Measurements from ENCODE around the gene GTF2H2C.
"Not testable (repeated sequence)": the region's sequence is repeated elsewhere in the genome, so short reads cannot be mapped to it uniquely, and the experiment has no call there.

Gene GTF2H2C

DNA sequence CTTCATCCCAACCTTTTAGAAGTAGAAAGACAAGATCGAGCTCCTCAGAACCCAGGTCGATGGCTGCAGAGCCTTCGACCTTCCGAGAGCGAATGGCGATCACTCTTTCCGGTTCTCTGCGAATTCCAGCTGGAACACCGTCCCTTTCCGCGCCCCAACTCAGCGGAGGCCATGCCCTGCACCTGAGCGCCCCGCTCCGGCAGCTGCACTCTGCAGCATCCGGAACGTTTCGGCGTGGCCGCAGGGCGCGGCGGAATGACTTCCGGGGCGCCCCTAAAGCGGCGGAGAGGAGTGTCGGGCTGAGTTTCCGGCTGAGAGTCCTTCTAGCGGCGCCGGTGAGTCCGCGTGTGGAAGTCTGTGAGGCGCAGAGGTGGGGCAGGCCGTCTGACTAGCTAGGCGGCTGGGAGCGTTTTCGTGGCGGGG is at the start of gene GTF2H2C:
TSS of gene GTF2H2C (plus strand) at position 284 of the 423 bp plus-strand sequence. CDS start 4,942 bp downstream, outside the sequence.
- DNase-seq (ENCODE audit: low spot score): not testable (repeated sequence)

DNA sequence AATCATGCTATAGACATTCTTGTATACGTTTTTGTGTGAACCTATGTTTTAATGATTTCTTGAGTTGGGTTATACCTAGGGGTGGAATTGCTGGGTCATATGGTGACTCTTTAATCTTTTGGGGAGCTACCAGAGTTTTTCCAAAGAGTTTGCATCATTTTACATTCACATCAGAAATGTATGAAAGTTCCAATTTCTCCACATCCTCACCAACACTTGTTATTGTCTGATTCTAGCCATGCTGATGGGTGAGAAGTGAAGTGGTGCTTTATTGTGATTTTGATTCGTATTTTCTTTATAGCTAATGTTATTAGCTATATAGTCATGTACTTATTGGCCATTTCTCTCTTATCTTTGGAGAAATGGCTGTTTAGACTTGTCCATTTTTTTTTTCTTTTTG is 49.3 kb upstream of the GTF2H2C start:
- DNase-seq (ENCODE audit: low spot score): no peak

DNA sequence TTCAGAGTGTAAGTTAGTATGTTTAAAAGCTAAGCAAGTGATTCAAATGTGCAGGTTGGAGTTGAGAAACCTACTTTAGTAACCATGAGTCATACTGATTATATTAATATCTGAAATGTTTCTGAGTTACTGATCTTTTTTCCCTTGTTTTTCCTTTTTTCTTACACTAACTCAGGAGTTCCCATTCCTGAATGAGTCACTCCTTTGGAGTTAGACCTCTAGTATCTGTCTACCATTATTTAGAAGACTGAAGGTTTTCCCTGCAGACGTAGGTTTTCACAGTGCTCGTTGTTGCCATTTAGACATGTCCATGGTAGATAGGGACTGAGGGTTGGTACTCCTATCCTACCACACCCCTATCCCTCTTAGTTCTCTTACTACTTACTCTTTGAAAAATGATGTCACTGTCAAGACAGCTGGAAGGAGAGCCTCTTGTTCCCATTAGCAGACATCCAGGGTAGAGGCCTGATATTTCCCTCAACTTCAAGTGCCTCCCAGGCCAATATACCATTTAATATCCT is 47.2 kb upstream of the GTF2H2C start:
- peak; percentile 18 for DNase-seq (ENCODE audit: low spot score)

DNA sequence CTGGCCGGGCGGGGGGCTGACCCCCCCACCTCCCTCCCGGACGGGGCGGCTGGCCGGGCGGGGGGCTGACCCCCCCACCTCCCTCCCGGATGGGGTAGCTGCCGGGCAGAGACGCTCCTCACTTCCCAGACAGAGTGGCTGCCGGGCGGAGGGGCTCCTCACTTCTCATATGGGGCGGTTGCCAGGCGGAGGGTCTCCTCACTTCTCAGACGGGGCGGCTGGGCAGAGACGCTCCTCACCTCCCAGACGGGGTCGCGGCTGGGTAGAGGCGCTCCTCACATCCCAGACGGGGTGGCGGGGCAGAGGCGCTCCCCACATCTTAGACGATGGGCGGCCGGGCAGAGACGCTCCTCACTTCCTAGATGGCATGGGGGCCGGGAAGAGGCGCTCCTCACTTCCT is 44.4 kb upstream of the GTF2H2C start:
- not testable (repeated sequence) for DNase-seq (ENCODE audit: low spot score)

DNA sequence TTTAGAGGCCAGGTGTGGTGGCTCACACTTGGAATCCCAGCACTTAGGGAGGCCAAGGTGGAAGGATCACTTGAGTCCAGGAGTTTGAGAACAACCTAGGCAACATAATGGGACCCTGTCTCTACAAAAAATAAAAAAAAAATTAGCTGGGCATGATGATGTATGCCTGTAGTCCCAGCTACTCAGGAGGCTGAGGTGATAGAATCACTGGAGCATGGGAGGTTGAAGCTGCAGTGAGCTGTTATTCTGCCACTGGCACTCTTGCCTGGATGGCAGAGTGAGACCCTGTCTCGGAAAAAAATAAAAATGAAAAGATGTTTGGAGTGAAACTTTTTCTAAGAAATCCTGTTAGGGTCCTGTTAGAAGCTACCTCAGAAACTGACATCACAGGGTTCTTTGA is 43.2 kb upstream of the GTF2H2C start:
- DNase-seq (ENCODE audit: low spot score): no peak

DNA sequence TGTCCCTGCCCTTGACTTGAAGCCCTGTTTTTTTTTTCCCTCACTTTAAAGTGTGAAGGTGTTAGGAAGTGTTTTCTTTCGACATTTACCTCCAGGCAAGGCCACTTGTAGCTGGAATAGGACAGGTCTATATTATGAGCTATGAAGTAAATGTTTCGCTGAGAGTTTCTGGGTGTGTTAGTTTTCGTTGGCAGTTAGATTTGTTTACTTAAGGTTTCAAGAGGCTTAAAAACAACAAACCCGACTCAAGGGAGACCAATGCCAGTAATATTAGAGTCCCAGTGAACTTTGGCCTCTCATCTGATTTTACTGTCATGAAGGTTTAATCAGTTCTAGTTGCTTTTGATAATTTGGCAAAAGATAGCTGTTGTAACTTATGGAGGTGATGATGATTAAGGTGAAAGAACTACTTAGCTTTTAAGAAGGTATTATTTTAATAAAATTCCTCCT is 42.2 kb upstream of the GTF2H2C start:
- no peak for DNase-seq (ENCODE audit: low spot score)

DNA sequence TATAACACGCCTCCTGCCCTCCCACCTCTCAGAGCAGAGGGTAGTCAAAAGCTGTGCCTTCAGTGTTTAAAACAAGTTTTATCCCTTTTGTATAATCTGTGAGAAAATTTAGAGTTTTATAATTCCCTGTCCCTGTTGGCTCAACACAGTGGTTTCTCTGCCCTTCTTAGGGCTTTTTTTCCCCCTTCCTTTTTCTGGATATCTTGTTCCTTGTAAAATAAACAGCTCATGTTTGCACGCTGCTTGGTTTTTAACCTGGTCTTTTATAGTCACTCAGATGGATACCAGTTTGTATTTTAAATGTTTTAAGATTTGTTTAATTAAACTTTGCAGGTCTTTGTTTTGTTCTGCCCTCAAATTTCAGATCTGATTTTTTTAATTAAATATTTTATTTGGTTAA is 40.7 kb upstream of the GTF2H2C start:
- DNase-seq (ENCODE audit: low spot score): no peak

DNA sequence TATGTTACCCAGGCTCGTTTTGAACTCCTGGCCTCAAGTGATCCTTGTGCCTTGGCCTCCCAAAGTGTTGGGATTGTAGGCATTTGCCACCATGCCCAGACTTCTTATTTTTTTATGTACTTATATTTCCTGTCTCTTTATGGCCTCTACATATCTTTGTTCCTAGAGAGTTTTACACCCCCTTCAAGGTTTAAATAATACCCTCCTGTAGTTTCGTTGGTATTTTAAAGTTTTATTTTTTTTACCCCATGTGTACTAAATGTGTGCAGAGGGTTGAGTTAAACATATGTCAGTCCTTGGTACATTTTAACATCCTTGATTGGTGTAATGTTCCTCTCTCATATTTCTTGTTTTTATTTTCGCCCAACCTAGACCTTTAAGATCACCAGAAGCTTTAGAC is 38.0 kb upstream of the GTF2H2C start:
- no peak for DNase-seq (ENCODE audit: low spot score)

DNA sequence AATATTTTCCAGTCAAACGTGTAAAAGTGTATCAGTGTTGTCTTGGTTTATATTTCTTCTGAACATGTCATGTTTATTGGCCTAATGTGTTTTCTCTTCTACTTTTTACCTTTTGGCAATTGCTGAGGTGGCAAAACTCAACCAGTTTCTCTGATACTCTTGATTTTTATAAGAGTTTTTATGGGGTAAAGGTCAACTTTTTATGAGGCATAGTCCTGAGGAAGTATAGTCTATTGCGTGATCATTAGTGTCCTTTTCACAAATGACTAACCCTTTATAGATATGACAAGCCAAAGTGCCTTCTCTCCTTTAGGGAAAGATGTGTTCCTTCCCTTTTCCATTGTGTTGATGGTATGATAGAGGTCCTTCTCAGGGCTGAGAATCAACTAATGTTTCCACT is 34.5 kb upstream of the GTF2H2C start:
- DNase-seq (ENCODE audit: low spot score): no peak

DNA sequence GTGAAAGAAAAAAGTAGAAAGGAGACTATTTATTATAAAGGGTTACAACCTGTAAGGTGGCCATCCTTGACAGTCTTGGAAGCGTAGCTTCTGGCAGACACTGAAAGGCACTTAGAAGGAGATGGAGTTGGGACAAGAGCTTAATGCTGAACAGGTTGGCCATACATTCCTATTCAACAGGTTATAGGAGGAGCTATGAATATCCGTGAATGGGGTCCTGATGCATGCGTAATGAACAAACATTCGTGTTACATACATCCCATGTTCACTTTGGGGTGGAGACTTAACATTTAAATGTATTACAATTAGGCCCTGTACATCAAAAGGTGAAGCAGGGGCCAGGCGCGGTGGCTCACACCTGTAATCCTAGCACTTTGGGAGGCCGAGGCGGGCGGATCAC is 33.3 kb upstream of the GTF2H2C start:
- no peak for DNase-seq (ENCODE audit: low spot score)

DNA sequence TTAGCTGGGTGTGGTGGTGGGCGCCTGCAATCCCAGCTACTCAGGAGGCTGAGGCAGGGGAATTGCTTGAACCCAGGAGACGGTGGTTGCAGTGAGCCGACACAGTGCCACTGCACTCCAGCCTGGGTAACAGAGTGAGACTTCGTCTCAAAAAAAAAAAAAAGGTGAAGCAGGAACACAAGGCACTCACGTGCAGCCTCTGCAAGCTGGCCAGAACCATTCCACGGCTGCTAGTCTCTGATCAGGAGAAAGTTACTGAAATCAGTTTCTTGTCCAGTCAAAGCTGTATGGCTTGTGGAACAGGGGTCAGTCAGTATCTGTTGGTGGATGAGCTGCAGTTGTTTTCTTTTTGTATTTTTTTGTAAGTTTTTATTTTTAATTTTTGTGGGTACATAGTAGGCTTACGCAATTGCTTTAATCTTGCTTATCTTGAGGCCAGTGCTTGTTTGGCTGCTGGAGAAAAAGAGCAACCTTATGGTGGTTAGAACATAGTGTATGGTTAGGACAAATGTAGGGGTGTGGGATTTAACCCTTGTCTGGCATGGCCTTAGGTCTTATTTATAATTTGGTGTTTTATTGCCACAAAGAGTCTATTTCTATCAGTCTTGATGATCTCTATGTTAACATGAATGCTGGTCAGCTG is 32.7 kb upstream of the GTF2H2C start:
- DNase-seq (ENCODE audit: low spot score): no peak

DNA sequence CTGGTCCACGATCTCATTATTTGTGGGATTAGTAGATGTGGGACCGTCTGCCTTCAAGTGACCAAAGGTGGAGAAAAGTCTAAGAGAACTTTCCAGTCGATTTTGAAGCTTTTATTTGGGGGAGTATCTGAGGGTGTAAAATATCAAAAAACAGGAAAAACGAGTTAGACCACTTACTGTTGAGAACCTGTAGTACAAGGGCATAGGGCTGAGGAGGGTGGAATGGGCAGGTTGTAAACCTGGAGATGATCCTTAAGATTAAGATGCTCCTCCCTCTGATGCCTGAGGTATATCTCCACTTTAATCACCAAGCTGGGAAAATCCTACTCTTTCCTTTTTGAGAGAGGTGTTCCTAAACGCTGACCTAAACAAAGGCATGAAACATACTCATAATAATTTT is 32.0 kb upstream of the GTF2H2C start:
- no peak for DNase-seq (ENCODE audit: low spot score)

DNA sequence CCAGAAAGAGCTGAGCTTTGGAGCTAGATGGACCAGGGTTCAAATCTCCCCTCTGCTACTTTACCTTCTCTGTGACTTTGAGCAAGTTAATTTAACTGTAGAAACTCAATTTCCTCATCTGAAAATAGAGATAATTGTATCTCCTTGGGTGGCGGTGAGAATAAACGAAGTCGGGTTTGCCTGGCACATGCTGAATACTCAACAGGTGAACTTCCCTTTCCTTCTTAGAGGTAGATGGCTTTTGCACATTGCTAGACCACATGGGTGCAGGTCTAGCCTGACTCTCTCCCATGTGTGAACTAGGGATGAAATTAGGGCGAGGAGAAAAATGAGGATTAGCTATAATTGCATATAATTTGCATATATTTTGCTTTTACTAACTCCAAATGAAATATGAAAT is 31.4 kb upstream of the GTF2H2C start:
- DNase-seq (ENCODE audit: low spot score): no peak

DNA sequence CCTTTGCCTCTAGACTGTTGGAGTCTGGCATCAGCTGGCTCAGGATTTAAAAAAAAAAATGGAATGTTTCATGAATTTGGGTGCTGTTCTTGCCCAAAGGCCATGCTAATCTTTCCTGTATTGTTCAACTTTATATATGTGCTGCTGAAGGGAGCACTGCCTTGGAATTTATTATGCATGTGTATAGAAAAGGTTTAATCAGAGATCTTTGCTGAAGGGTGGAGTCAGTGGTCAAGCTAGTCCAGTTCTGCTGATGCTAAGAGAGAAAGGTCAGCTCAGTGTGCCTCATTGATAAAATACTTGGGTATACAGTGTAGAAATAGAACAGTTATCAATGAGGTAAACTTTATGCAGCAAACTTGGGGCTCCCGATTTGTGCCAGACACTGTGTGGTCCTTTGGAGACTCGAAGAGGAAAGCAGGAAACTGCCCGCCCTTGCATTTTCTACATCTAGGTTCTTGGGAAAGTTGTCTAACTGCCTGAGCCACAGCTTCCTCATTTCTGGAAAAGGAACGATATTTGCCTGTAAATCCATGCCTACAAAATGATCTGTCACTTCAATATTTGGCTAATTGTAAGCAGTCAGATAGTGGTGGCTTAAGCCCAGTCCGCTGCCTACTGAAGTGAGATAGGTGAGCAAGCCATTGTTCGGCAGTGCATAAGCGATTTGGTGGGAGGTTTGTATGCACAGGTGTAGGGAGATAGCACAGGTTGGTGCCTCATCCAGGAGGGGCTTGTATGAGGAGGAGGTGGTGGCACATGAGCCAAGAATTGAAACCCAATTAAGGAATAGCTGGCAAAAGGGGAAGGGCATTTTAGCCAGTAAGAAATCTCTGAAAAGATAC is 29.2 kb upstream of the GTF2H2C start:
- no peak for DNase-seq (ENCODE audit: low spot score)

DNA sequence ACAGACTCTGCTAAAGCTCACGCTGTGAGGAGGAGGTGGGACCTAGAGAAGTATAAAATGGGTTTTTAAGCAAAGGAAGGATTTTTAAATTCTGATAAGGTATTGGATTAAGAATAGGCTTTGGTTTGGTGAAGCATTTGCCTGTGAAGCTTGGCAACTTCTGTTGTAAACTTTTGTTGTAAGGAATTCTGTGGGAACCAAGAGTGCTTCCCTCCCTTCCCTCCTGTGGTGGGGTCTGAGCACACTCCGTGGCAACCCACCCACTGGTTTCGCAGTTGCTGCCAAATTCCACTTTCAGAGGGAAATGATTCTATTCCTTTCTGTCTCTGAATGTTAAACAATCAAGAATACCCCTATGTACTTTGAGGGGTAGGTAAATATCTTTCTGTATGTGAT is 28.6 kb upstream of the GTF2H2C start:
- no peak for DNase-seq (ENCODE audit: low spot score)

DNA sequence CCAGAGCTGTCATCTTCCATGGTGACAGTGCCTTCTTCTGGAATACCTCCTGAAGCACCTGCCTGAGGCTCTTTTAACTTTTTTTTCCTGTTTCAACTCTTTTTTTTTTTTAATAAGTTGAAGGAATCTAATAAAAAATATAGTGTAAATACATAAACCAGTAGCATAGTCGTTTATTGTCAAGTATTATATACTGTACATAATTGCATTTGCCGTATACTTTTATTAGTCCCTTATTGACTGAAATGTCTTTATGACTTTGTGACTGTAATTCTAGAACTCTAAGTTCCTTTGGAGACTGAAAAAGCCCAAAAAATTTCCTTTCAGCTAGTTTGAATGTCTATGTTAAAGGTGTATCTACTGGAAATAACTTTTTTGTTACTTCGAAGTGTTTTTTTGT is 22.1 kb upstream of the GTF2H2C start:
- not testable (repeated sequence) for DNase-seq (ENCODE audit: low spot score)

DNA sequence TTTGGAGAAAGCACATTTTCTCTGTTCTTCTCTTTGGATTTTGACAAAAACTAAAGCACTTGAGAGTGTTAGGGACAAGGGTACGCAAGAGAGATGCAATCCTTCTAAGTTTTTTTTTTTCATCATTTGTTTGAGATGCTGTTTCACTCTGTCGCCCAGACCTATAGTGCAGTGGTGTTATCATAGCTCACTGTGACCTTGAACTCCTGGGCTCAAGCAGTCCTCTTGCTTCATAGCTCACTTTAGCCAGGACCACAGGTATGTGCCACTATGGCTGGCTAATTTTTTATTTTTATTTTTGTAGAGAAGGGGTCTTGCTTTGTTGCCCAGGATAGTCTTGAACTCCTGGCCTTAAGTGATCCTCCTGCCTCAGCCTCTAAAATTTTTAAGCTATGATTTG is 21.3 kb upstream of the GTF2H2C start:
- DNase-seq (ENCODE audit: low spot score): not testable (repeated sequence)

DNA sequence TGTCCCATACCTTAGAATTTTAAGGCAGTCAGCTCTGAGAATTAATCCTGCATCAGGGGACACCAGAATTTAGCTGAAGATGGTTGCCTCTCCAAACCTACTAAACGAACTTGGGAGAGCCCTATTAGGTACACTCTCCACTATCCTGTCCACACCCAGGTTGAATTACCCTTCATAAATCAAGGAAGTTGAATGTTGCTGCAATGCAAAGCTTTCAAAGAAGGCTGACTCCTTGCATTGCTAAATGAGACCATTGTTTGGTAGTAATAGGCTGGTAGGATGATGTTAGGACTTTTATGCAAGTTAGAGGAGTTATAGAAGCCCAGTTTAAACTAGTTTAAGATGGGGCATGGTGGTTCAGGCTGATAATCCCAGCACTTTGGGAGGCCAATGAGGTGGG is 18.6 kb upstream of the GTF2H2C start:
- not testable (repeated sequence) for DNase-seq (ENCODE audit: low spot score)

DNA sequence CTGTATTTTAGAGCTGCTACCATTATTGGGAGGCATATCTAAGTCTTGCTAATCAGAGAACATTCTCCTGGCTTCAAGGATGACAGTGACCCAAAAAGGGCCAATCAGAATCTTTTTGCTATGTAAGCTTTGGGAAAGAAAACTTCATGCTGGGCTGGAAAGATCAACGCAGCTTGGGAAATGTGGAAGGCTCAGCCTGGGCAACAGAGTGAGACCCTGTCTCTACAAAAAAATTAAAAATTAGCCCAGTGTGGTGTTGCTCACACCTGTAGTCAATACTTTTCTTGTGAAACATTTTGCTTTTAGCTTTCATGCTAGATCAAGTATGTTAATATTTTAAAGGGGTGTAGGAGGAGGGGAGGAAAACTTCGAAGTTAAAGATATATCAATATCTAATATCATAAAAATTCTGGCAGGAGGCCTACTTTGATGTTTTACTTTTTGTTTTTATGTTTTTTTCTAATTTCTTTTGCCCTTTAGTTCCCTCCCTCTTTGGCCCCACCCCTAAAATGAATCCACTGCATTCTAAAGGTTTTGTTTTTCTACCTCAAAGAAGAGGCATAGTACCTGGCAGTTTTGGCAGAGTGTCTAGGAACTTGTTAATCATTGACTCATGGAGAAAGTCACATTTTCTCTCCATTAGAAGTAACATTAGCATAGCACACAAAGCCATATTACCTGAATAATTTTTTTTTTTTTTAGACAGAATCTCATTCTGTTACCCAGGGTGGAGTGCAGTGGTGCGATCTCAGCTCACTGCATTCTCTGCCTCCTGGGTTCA is 17.0 kb upstream of the GTF2H2C start:
- DNase-seq (ENCODE audit: low spot score): not testable (repeated sequence)

DNA sequence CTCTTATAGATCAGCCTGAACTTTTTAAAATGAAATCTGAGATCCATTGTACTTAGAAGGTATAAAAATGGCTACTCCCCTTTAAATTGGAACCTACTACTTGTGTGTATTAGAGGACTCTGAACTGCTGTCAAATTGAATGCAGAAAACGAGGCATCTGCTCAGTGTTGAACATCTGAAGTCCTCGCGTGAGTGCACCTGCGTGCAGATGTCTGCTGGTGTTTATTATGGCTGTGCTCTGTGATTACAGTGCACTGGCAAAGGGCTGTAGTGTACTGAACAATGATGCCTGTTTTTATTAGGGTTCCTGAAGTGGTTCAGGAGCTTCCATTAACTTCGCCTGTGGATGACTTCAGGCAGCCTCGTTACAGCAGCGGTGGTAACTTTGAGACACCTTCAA is 15.4 kb upstream of the GTF2H2C start:
- not testable (repeated sequence) for DNase-seq (ENCODE audit: low spot score)

DNA sequence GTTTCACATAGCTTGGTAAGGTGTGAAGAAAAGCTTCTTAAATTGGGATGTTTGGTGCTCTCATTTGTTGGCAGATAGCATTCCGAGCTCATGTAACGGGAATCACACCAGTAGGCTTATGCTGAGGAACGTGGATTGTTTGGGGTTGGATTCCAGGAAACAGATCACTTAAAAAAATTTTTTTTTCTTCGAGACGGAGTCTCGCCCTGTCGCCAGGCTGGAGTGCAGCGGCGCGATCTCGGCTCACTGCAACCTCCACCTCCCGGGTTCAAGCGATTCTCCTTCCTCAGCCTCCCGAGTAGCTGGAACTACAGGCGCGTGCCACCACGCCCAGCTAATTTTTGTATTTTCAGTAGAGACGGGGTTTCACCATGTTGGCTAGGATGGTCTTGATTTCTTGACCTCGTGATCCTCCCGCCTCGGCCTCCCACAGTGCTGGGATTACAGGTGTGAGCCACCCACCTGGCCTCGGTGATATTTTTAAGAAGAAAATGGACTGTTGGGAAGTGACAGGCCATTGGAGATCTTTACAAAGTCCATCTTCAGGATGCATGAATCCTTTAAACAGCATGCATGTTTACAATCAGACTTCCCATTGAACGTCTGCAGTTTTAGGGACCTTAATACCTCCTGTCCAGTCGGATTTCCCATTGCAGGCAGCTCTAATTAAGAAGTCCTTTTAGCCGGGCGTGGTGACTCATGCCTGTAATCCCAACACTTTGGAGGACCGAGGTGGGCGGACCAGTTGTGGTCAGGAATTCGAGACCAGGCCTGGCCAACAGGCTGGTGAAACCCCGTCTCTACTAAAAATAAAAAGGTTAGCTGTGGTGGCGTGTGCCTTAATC is 818 bp downstream of the GTF2H2C start:
- DNase-seq (ENCODE audit: low spot score): not testable (repeated sequence)

Measured in AG20443 (cell line).